ENCODE data around the gene OR2T27. TPM values are rescaled to one million over a fixed set of nuclear protein-coding genes. Genes with fewer than 3 reads are reported as not detected.
A peak's percentile ranks its signal among the peaks of the same experiment; 100 is the strongest.
"Not testable (repeated sequence)": the region's sequence is repeated elsewhere in the genome, so short reads cannot be mapped to it uniquely, and the experiment has no call there.

The OR2T27 gene, protein sequence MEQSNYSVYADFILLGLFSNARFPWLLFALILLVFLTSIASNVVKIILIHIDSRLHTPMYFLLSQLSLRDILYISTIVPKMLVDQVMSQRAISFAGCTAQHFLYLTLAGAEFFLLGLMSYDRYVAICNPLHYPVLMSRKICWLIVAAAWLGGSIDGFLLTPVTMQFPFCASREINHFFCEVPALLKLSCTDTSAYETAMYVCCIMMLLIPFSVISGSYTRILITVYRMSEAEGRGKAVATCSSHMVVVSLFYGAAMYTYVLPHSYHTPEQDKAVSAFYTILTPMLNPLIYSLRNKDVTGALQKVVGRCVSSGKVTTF
- not detected for total RNA-seq
- polyA plus RNA-seq, result not detected

DNA sequence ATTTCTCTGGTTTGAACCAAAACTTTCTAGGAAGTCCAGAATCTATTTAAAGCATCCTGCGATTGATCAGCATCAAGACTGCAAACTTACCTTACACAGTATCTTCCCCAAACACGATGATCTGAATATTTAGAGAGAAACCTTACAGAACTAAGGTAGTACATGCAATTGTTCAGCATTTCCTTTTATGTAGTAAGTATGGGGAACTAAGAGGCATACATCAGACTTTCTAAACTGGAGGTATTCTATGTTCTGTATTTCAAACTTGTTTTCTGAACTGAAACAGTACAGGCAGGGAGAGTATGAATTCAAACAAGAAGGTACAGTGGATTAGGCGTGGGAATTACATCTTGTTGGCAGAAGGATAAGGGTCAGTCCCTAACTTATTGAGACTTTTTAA, at the start of gene OR2T27:
Gene OR2T27, minus strand, starts transcription at position 175 of the 400 bp plus-strand sequence. CDS start 4,644 bp downstream, outside the sequence.
- H3K27me3 ChIP-seq (ENCODE audit: insufficient read depth, low read length, poor library complexity, severe bottlenecking); H3K9me3 Mint-ChIP-seq; CTCF ChIA-PET; POLR2A ChIA-PET; H3K36me3 Mint-ChIP-seq; H3K4me3 ChIP-seq (ENCODE audit: low read length); H3K36me3 ChIP-seq (ENCODE audit: insufficient read depth, low read length); H3K27ac Mint-ChIP-seq; H3K4me1 ChIP-seq (ENCODE audit: insufficient read depth, low read length); H3K4me1 Mint-ChIP-seq; DNase-seq; H3K27me3 Mint-ChIP-seq; H3K4me3 Mint-ChIP-seq; H3K27ac ChIP-seq (ENCODE audit: low read depth, low read length); H3K9me3 ChIP-seq (ENCODE audit: low read length): not testable (repeated sequence)

DNA sequence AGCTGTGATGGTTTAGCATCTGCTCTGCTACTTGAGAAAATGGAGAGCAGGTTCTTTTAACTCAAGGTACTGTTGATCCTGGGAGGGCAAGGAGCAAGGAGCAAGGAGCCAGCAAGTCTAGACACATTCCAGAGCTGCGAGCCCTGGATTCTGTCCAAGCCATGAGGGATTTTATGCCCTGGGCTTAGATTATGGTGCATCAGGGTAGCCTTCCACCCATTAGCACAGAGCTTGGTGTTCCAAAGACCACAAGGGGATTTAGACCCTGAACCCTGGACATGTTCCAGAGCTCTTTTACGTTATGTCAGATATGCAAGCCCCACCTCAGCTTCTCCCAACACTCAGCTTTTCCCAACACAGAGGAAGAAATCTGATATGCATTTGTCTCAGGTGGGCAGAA, 49.3 kb upstream of the OR2T27 start:
- H3K4me3 Mint-ChIP-seq, result no peak overlapping the region
- CTCF ChIA-PET, result no interaction called here
- no peaks in the 10 kb centered on the region for H3K36me3 Mint-ChIP-seq
- Histone ChIP-seq H3K27me3 (ENCODE audit: insufficient read depth, low read length, poor library complexity, severe bottlenecking) (no peaks in the 10 kb centered on the region), H3K36me3 (ENCODE audit: insufficient read depth, low read length) (no peaks in the 10 kb centered on the region), H3K4me3 (ENCODE audit: low read length) (no peak overlapping the region), H3K9me3 (ENCODE audit: low read length) (no peaks in the 10 kb centered on the region), H3K4me1 (ENCODE audit: insufficient read depth, low read length) (no peaks in the 10 kb centered on the region), H3K27ac (ENCODE audit: low read depth, low read length) (no peak overlapping the region)
- H3K9me3 Mint-ChIP-seq, result no peaks in the 10 kb centered on the region
- no peaks in the 10 kb centered on the region for H3K4me1 Mint-ChIP-seq
- POLR2A ChIA-PET, result no interaction called here
- no peak overlapping the region for H3K27ac Mint-ChIP-seq
- DNase-seq, result no peak
- H3K27me3 Mint-ChIP-seq, result peaks cover 10 to 40% of the 10 kb centered on the region in 2 donors

DNA sequence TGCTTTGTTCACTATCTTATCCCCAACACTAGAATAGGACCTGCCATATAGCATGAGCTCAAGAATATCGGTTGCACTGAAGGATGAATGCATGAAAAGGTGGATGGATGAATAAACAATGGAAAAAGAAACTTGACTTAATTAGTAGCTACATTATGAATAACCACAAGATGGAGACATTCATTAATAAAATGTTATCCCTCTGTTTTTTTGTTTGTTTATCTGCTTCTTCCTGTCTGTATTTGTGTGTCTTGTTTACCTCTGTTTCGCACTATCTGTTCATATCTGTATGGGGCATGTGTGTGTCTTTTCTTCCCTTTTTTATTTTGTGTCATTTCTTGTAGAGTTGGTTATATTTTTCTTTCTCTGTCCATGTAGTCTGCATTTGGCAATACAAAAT, 48.3 kb upstream of the OR2T27 start:
- DNase-seq, result no peak
- no peak overlapping the region for H3K27ac Mint-ChIP-seq

DNA sequence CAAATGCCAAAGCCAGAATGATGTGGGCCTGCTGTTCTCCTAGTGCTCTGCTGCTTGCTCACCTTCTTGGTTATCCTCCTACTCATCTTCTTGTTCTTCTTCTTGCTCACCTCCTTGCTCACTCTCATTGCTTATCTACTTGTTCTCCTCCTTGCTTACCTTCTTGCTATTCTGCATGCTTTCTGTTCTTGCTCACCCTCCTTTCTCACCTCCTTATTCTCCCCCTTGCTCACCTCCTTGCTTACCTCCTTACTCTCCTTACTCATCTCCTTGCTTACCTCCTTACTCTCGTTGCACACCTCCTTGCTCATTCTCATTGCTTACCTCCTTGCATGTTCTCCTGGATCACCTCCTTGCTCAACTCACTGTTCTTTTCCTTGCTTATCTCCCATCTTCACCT, 47.4 kb upstream of the OR2T27 start, which contains the start of gene OR14I1:
Gene OR14I1, minus strand, starts transcription at position 53 of the 400 bp plus-strand sequence.
- Histone ChIP-seq H3K27ac (ENCODE audit: low read depth, low read length) (no peak within 1 kb of the TSS), H3K4me3 (ENCODE audit: low read length) (no peak within 1 kb of the TSS), H3K36me3 (ENCODE audit: insufficient read depth, low read length) (no peaks in the 10 kb centered on the region), H3K4me1 (ENCODE audit: insufficient read depth, low read length) (no peaks in the 10 kb centered on the region), H3K27me3 (ENCODE audit: insufficient read depth, low read length, poor library complexity, severe bottlenecking) (no peaks in the 10 kb centered on the region), H3K9me3 (ENCODE audit: low read length) (no peaks in the 10 kb centered on the region)
- ChIA-PET CTCF (no interaction called here), POLR2A (no interaction called here)
- Mint-ChIP-seq H3K36me3 (no peaks in the 10 kb centered on the region), H3K4me3 (no peak within 1 kb of the TSS), H3K27ac (no peak within 1 kb of the TSS), H3K9me3 (no peaks in the 10 kb centered on the region), H3K4me1 (no peaks in the 10 kb centered on the region), H3K27me3 (peaks cover 7 to 30% of the 10 kb centered on the region in 2 donors)
- DNase-seq, result no peak

More for the DNA sequence above, 48.3 kb upstream of the OR2T27 start:
- Mint-ChIP-seq H3K4me3 (no peak overlapping the region), H3K27me3 (peaks cover 10 to 35% of the 10 kb centered on the region in 2 donors), H3K9me3 (no peaks in the 10 kb centered on the region), H3K4me1 (no peaks in the 10 kb centered on the region), H3K36me3 (no peaks in the 10 kb centered on the region)
- H3K36me3 ChIP-seq (ENCODE audit: insufficient read depth, low read length), result no peaks in the 10 kb centered on the region
- no peak overlapping the region for H3K4me3 ChIP-seq (ENCODE audit: low read length)
- no peak overlapping the region for H3K27ac ChIP-seq (ENCODE audit: low read depth, low read length)
- H3K27me3 ChIP-seq (ENCODE audit: insufficient read depth, low read length, poor library complexity, severe bottlenecking), result no peaks in the 10 kb centered on the region
- H3K9me3 ChIP-seq (ENCODE audit: low read length), result no peaks in the 10 kb centered on the region
- ChIA-PET CTCF (no interaction called here), POLR2A (no interaction called here)
- H3K4me1 ChIP-seq (ENCODE audit: insufficient read depth, low read length), result no peaks in the 10 kb centered on the region

DNA sequence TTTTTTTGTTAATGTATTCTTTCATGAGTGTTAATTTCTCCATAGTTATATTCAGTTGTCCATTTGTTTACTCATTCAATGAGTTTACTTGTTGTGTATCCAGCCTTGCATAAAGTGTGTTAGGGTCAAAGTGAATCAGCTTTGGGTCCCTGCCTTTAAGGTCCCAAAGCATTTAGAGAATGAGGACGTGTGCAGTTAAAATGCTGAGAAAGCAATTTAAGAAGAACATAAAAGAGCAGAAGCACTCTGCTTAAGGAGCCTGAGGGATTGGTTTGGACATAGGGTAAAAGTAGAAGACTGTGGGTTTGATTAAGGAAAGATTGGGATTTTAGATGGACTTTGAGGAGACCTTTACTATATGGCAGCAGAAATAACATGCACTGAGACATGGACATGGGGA, 43.8 kb upstream of the OR2T27 start:
- ChIA-PET CTCF (no interaction called here), POLR2A (no interaction called here)
- no peaks in the 10 kb centered on the region for H3K36me3 ChIP-seq (ENCODE audit: insufficient read depth, low read length)
- Mint-ChIP-seq H3K27ac (peak overlapping the region in 1 of 8 donors; percentile 9), H3K9me3 (no peaks in the 10 kb centered on the region), H3K4me3 (no peak overlapping the region), H3K36me3 (no peaks in the 10 kb centered on the region), H3K4me1 (no peaks in the 10 kb centered on the region), H3K27me3 (peaks cover 15 to 27% of the 10 kb centered on the region in 2 donors)
- DNase-seq, result no peak
- H3K27me3 ChIP-seq (ENCODE audit: insufficient read depth, low read length, poor library complexity, severe bottlenecking), result no peaks in the 10 kb centered on the region
- no peaks in the 10 kb centered on the region for H3K4me1 ChIP-seq (ENCODE audit: insufficient read depth, low read length)
- H3K4me3 ChIP-seq (ENCODE audit: low read length), result no peak overlapping the region
- H3K9me3 ChIP-seq (ENCODE audit: low read length), result no peaks in the 10 kb centered on the region
- H3K27ac ChIP-seq (ENCODE audit: low read depth, low read length), result no peak overlapping the region

DNA sequence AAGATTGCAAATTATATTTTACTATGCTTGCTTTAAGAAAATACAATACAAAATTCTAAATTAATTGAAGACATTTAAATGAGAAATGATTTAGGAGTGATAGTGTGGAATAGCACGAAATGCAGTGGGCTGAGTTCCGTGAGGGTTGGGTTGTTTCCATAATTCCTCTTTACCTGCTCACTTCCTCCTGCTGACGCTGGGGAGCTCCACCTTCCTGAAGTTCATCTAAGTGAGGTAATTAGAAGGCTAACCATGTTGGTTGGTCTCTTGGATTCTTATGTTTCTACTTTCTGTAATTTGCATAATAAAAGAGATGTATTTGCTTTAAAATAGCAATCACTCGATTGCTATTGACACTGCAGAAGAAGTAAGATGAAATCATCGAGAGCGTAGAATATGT, 42.6 kb upstream of the OR2T27 start:
- H3K27ac ChIP-seq (ENCODE audit: low read depth, low read length), result no peak overlapping the region
- peaks cover 15 to 27% of the 10 kb centered on the region in 2 donors for H3K27me3 Mint-ChIP-seq
- H3K27ac Mint-ChIP-seq, result no peak overlapping the region
- H3K27me3 ChIP-seq (ENCODE audit: insufficient read depth, low read length, poor library complexity, severe bottlenecking), result no peaks in the 10 kb centered on the region
- no peaks in the 10 kb centered on the region for H3K4me1 Mint-ChIP-seq
- no peaks in the 10 kb centered on the region for H3K4me1 ChIP-seq (ENCODE audit: insufficient read depth, low read length)
- no peak for DNase-seq
- ChIA-PET CTCF (no interaction called here), POLR2A (no interaction called here)
- no peak overlapping the region for H3K4me3 Mint-ChIP-seq
- peaks cover 0 to 4% (median 0%) of the 10 kb centered on the region in 3 donors for H3K36me3 Mint-ChIP-seq
- H3K4me3 ChIP-seq (ENCODE audit: low read length), result no peak overlapping the region
- H3K9me3 ChIP-seq (ENCODE audit: low read length), result no peaks in the 10 kb centered on the region
- no peaks in the 10 kb centered on the region for H3K36me3 ChIP-seq (ENCODE audit: insufficient read depth, low read length)
- peaks cover 0 to 3% (median 0%) of the 10 kb centered on the region in 5 donors for H3K9me3 Mint-ChIP-seq

DNA sequence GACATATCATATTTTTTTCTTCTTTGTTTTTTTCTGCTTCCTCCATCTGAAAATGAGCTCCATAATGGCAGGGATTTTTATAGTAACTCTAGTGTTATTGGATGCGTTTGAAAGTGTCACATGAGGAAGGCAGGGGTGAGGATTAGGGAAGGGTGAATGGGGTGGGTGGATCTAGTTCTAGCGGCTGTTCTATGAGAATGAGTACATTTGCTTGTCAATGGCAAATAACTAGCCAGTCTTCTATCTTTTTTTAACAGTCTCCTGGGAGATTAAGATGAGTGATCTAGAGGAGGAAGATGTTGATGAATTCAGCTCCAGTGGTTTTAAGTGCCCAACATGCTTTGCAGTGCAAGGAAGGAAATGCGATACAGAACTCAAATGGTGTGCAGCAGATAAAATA, 41.4 kb upstream of the OR2T27 start:
- POLR2A ChIA-PET, result no interaction called here
- Mint-ChIP-seq H3K4me3 (no peak overlapping the region), H3K27me3 (peaks cover 17 to 33% of the 10 kb centered on the region in 2 donors), H3K27ac (no peak overlapping the region), H3K4me1 (no peaks in the 10 kb centered on the region), H3K36me3 (peaks cover 0 to 4% (median 0%) of the 10 kb centered on the region in 3 donors), H3K9me3 (peaks cover 0 to 3% (median 0%) of the 10 kb centered on the region in 5 donors)
- Histone ChIP-seq H3K27ac (ENCODE audit: low read depth, low read length) (no peak overlapping the region), H3K9me3 (ENCODE audit: low read length) (no peaks in the 10 kb centered on the region), H3K27me3 (ENCODE audit: insufficient read depth, low read length, poor library complexity, severe bottlenecking) (no peaks in the 10 kb centered on the region), H3K4me3 (ENCODE audit: low read length) (no peak overlapping the region), H3K4me1 (ENCODE audit: insufficient read depth, low read length) (no peaks in the 10 kb centered on the region), H3K36me3 (ENCODE audit: insufficient read depth, low read length) (no peaks in the 10 kb centered on the region)
- CTCF ChIA-PET, result no interaction called here
- no peak for DNase-seq

DNA sequence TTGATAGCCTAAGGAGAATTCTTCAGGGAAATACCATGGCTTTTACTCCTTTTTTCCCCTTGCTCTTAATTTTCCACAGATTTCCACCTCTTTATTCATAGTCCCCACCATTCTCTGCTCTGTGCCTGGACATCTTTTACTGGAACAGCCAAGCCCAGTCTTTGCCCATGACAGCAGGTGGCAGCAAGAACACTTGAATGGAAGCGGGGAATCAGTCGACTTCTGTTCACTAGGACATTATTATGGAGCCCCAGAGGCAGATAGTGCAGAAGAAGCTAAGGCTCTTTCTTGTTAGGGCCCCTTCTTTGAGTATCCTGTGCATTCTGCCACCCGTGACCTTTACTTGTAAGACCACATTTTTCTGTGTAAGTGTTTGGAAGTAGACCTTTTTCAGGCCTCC, 40.9 kb upstream of the OR2T27 start:
- no peak overlapping the region for H3K27ac ChIP-seq (ENCODE audit: low read depth, low read length)
- no peaks in the 10 kb centered on the region for H3K27me3 ChIP-seq (ENCODE audit: insufficient read depth, low read length, poor library complexity, severe bottlenecking)
- H3K9me3 ChIP-seq (ENCODE audit: low read length), result no peaks in the 10 kb centered on the region
- peaks cover 0 to 3% (median under 1%) of the 10 kb centered on the region in 5 donors for H3K9me3 Mint-ChIP-seq
- CTCF ChIA-PET, result no interaction called here
- no peaks in the 10 kb centered on the region for H3K36me3 ChIP-seq (ENCODE audit: insufficient read depth, low read length)
- DNase-seq, result no peak
- no peaks in the 10 kb centered on the region for H3K4me1 ChIP-seq (ENCODE audit: insufficient read depth, low read length)
- no peak overlapping the region for H3K27ac Mint-ChIP-seq
- H3K36me3 Mint-ChIP-seq, result peaks cover 0 to 4% (median 0%) of the 10 kb centered on the region in 3 donors
- no peaks in the 10 kb centered on the region for H3K4me1 Mint-ChIP-seq
- no peak overlapping the region for H3K4me3 Mint-ChIP-seq
- POLR2A ChIA-PET, result no interaction called here
- peaks cover 17 to 31% of the 10 kb centered on the region in 2 donors for H3K27me3 Mint-ChIP-seq
- no peak overlapping the region for H3K4me3 ChIP-seq (ENCODE audit: low read length)

Measured in CD8-positive, alpha-beta memory T cell (primary cell).